ENCODE results near the gene C5orf58. TPM values are rescaled to one million over a fixed set of nuclear protein-coding genes. Genes with fewer than 3 reads are reported as not detected.

C5orf58 gene
- total and polyA plus RNA-seq, 9 of the 15 experiments (the other 6 are each of a cell fraction or from before 2014, with no cell fraction given), result 1.5 to 7.6 (median 5.3) TPM

- TF ChIP-seq SFPQ (IDR thresholded peaks at IDR 0.05; ENCODE audit: low read depth, low read length) (no peak), CSDE1 (IDR thresholded peaks at IDR 0.05) (no peak), JUND (IDR thresholded peaks at IDR 0.05; ENCODE audit: borderline replicate concordance, low read depth, low read length) (no peak), JUND (tag; IDR thresholded peaks at IDR 0.05; ENCODE audit: borderline replicate concordance, low read depth, low read length) (no peak), ZNF644 (tag; IDR thresholded peaks at IDR 0.05; ENCODE audit: low read depth) (no peak), ZNF133 (CRISPR knock-in tag; IDR thresholded peaks at IDR 0.05) (no peak), CHCHD3 (CRISPR knock-in tag; IDR thresholded peaks at IDR 0.05) (no peak)
- TF ChIP-seq, protein P1, sequence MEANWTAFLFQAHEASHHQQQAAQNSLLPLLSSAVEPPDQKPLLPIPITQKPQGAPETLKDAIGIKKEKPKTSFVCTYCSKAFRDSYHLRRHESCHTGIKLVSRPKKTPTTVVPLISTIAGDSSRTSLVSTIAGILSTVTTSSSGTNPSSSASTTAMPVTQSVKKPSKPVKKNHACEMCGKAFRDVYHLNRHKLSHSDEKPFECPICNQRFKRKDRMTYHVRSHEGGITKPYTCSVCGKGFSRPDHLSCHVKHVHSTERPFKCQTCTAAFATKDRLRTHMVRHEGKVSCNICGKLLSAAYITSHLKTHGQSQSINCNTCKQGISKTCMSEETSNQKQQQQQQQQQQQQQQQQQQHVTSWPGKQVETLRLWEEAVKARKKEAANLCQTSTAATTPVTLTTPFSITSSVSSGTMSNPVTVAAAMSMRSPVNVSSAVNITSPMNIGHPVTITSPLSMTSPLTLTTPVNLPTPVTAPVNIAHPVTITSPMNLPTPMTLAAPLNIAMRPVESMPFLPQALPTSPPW (CRISPR knock-in tag; IDR thresholded peaks at IDR 0.05), result no peak
Measured at GRCh38 chr5:170277867-170278281, 45.1 kb downstream of the C5orf58 start (continued).
